Left renal pelvis (tissue), 4 donors: Measurements from ENCODE around the gene ZNF678. TPM values are rescaled to one million over a fixed set of nuclear protein-coding genes. Genes with fewer than 3 reads are reported as not detected.
A peak's percentile ranks its signal among the peaks of the same experiment; 100 is the strongest.

Experiments
- DNase-seq, 4 donors: peaks; one replicate each; pipeline ENCODE4 v3.0.0-alpha.2; 2013; ENCODE audit warnings: low read depth in 4 of 4, low spot score in 3 of 4
- polyA plus RNA-seq, 4 donors: library from polyadenylated mRNA; unstranded; fragments of 120-200 nt; gene quantifications; one replicate each; pipeline ENCODE4 v1.2.1, GENCODE V29; 2013; ENCODE audit not compliant: insufficient read length in 4 of 4

ZNF678 gene
- polyA plus RNA-seq: 10 to 100 TPM; 13.8 to 20.4 (median 15.7) TPM

DNA sequence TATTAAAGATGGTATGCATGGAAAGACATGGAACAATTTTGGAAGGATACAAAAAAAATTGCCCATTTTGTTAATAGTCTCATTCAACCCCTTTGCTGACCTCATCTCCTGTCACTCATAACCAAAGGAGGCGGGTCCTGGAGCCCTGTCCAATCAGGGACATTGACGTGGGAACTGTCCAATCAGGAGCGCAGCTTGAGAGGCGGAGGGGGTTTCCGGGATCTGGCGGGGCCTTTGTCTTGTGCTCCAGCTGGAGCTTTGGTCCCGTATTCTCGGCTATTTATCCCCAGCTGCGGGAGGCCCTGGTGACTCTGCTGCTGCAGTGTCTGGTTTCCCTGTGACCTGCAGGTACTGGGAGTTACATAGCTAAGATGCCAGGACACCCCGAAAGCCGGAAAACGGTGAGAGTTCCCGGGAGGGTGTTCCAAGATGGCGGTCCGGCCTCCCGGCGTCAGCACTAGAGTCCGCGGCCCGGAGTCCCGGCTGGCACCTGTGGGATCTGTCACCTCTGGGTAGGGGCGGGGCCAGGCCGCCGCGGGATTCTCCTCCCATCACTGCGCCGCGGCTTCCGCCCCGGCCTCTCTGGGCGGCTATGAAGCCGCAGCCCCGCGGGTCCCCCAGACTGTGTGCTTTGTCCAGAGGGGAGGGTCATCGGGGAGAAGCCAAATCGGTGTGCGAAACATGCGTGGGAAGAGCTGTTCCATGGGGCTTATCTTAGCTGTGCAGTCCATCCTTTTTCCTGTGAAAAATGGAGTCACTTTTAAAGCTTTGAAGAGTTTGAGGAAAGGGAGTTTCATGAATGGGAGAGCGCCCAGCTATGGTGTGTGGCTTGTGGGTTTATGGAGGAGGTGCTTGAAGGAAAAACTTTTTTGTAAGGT lies at the start of gene ZNF678:
Gene ZNF678, plus strand, starts transcription at position 233 of the 878 bp plus-strand sequence. CDS start 87,436 bp downstream, outside the sequence.
- peak; percentile 83 to 90 (median 88) for DNase-seq

- no peak for DNase-seq
Observed at GRCh38 chr1:227518876-227519275, 44.5 kb upstream of the ZNF678 start.

DNA sequence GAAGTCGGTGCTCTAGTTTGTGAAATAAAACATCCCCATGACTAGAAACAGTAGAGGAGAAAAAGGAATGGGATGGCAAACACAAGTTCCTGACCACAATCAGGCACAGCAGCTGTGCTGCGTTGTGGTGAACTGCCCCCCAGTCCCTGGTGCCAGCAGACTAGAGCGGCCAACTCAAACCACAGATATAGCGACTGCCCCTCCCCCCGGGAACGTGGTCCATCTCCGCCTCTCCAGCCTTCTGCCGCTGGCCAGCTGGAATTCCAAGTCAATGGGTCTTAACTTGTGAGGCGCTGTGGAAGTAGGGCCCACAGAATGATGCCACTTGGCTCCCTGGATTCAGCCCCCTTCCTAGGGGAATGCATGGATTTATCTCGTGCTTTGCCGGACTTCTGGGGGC lies 41.6 kb upstream of the ZNF678 start:
- no peak for DNase-seq

- DNase-seq: no peak
Observed at GRCh38 chr1:227526524-227526923, 36.8 kb upstream of the ZNF678 start.

DNA sequence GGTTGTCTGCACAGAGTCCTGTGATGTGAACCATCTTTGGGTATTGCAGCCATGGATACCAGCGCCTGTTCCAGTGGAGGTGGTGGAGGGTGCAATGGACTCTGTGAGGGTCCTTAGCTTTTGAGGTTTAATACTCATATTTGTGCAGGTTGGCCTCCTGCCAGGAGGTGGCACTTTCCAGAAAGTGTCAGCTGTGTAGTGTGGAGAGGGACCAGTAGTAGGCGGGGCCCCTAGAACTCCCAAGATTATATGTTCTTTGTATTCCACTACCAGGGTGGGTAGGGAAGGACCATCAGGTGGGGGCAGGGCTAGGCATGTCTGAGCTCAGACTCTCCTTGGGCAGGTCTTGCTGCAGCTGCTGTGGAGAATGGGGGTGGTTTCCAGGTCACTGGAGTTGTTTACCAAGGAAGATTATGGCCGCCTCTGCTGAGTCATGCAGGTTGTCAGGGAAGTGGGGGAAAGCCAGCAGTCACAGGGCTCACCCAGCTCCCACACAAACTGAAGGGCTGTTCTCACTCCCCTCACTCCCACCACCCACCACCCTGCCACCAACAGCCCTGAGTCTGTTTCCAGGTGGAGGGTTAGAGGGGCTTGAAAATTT lies 31.2 kb upstream of the ZNF678 start:
- DNase-seq: no peak

GRCh38 chr1:227540170-227541098 lies 22.9 kb upstream of the ZNF678 start:
- no peak for DNase-seq

- no peak for DNase-seq
Observed at GRCh38 chr1:227541129-227541528, 22.2 kb upstream of the ZNF678 start.

- DNase-seq: no peak
Observed at GRCh38 chr1:227541796-227542152, 21.6 kb upstream of the ZNF678 start.

DNA sequence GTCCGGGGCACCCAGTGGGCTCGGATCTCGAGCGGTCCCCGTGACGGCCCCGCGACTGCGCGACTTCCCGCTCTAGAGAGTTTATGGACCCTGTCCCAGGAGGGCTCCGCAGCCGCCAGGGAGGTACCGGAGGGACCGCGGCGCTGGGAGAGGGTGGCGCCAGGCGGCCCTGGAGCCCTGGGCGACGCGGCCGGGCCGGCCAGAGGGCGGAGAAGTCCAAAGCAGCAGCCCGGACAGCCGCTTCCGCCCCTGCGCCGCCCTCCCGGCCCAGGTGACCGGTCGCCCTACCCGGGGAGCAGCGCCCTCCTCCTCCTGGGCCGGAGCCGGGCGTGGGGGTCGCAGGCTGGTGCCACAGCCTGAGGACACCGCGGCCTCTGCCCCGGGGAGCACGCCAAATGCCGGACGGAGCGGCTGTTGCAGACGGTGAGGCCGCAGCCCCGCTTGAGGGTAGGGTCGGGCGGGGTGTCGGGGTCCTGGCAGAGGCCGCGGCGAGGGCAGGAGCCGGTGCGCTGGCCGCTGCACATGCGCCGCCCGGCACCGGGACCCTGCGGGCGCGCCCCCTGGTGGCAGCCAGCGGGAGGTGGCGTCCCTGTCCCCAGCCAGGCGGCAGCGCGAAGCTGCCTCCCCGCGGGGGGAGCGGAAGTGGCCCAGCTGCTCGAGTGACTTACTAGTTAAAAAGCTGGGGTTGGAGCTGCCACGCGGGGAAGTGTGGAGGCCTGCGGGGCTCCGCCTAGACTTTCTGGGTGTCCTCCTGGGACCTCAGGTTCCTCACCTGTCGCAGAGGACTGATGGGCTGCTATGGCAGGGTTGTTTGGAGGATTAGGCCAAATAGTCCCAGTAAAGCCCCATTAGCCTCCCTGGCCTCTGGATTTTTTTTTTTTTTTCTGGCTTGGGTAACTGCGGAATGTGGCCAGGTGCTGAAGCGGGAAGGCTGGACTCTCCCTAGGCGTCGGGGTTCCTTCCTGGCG lies 20.9 kb upstream of the ZNF678 start:
- DNase-seq: peak in 2 of 4 donors; percentile 68 to 70

- DNase-seq: no peak
Observed at GRCh38 chr1:227543283-227544066, 19.9 kb upstream of the ZNF678 start.

DNA sequence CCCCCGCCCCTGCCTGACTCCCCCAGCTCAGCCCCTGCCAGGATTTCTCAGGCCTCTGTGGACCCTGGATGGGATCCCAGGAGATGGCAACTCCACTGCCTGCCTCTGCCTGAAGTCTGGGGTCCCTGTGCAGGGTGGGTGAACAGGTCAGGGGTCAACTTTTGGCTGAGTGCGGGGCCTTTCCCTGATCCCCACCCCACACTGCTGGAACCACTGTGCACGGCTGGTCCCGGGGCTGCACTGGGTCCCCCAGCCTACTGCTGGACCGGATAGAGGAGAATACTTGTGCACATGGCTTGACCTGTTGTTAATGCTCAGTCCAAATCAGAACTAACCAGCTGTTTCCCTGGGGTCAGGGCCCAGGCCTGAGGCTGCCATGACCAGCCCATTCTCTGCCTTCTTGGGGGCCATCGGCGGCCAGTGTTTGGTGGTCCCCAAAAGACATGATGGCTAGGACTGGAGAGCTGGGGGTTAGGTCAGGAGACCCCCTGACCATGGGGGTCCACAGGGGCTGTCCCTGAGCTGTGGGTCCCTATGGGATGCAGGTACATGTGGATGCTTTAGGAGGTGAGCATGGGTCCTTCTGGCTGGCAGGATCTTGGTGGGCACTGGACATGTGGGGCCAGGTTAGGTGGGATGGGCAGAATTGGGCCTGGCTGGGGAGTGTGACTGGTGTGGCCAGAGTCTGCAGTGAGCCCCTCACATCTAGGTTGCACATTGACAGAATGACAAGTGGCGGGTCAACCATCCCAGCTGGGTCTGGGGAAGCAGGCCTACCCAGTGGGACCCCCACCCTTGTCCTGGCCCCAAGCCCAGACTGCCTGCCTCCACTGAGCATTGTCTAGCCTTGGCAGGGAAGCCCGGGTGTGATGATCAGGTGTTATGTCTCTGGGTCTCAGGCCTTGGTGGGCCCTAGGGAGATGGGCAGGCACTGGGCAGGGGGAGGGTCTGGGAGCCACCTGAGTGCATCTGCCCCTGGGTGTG lies 19.0 kb upstream of the ZNF678 start:
- DNase-seq: no peak

DNA sequence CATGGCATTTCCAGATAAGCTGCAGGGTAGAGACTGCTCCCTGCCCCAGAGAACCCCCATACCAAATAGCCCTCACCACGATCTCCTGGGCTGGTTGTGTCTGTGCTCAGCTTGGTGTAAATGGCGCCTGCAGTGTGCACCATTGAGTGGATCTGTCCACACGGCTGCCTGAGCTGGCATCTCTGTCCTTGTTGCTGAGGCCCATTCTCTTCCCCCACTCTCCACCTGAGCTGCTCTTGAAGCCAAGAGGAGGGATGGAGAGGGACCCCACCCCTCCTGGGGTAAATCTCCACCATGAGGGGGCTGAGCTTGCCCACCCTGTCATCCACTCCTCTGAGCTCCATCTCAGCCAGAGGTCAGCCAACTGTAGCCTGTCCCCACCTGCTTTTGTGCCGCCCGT lies 18.0 kb upstream of the ZNF678 start:
- no peak for DNase-seq

- no peak for DNase-seq
Observed at GRCh38 chr1:227546059-227546458, 17.3 kb upstream of the ZNF678 start.

DNA sequence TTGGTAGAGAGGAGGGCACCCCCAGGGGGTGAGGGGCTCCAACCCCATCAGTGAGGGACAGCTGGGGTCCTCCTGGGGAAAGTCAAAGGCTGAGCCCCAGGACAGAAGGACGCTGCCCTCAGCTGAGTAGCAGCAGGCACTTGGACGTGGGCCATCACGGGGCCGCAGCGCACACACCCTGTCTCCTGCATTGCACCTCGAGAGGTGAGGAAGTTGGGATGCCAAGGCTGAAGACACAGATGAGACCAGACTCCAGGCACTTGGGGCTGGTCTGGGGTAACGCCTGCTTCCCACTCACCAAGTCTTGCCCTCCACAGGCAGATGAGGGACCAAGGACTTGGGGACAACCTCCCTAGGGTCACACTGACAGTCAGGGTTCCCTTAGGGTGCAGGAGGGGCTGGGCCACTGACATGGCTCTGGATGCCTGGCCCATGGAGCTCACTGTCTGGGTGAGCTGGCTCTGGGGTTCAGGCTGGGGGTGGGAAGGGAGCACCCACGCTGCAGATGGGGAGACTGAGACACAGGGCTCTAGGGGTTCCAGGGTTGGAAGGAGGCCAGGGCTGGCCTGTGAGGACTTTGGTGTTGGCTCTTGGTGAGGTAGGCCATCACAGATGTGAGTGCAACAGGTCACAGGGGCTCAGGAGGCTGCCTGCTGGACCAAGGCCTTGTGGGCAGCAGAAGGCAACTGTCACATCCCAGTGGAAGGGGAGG lies 16.6 kb upstream of the ZNF678 start:
- DNase-seq: no peak

DNA sequence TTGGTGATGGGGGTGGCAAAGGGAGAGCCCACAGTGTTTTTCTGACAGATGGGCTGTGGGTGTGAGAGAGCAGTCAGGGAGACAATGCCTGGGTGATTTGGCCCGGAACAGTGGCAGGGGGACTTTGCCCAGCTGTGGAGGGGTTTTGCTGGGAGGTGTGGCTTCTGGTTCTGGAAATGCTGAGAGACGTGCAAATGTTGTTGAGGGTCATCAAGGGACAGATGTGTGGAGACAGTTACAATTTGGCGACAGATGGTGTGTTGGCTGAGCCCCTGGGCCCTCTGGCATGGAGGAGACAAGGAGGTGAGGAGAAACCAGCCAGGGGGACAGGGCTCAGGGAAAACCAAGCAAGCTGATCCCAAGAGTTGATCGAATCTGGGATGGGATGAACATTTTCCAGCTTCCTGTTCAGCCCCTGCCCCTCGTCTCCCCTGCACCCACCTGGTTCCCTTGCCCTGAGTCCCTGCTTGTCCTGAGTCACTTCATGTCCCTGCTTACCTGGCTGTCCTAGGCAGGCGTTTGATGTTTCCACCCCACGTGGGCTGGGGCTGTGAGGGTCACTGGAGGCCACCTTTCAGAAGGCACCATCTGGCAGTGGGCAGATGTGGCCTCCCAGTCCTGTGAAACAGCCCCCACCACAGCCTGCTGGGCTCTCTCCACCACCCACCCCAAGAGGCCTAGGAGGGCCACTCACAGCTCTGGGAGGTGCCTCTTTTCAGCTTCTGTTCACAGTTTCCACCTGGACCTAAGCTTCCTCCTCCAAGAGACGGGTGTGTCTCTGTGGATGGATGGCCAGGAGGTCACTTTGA lies 15.8 kb upstream of the ZNF678 start:
- DNase-seq: no peak

DNA sequence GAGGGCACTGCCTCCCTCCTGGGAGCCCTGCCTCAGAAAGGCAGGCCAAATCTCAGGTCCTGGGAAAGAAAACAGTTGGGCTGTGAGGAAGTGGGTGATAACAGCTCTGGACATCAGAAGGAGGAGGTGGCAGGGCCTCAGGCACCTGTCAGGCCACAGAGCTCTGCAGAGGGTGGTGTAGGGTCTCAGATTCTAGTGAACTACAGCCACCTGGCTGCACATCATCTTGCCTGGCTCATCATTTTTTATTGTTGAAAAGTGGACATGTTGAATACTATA lies 15.3 kb upstream of the ZNF678 start:
- DNase-seq: no peak

GRCh38 chr1:227548448-227548847 lies 14.9 kb upstream of the ZNF678 start:
- no peak for DNase-seq
